Stimulated activated CD8-positive, alpha-beta memory T cell treated with anti-CD3 and anti-CD28 coated beads, Interleukin-4, amount 100 ng/mL, for 1 hour (primary cell): ENCODE results near the gene ADAM12.
"Not testable (repeated sequence)": the region's sequence is repeated elsewhere in the genome, so short reads cannot be mapped to it uniquely, and the experiment has no call there.

Experiments used
- DNase-seq, 2 donors: peaks; one replicate each; pipeline ENCODE4 v3.0.0-alpha.2; 2020; ENCODE audit warnings: low read depth in 2 of 2, low spot score in 1 of 2

ADAM12 gene

DNA sequence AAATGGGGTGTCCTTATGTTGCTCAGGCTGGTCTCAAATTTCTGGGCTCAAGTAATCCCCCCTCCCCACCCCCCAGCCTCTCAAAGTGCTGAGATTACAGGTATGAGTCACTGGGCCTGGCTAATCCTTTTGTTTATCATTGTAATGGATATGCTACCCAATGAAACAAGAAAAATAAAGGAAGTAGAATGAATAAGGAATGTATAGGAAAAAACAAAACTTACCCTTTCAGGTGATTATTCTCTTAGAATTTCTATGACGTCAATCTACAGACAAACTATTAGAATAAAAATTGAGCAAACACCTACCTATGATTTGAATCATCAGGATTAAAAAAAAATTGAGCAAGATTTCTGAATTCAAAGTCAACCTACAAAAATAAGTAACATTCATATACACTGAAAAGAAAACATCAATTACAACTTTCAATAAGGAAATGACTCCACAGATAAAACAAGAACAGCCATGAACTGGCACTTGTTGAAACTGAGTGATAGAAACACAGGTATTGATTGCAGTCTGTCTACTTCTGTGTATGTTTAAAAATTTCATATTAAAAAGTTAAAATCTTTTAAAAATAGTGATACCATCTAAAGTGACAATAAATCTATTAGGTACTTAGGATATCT is 12.2 kb downstream of the ADAM12 start:
- DNase-seq = no peak

DNA sequence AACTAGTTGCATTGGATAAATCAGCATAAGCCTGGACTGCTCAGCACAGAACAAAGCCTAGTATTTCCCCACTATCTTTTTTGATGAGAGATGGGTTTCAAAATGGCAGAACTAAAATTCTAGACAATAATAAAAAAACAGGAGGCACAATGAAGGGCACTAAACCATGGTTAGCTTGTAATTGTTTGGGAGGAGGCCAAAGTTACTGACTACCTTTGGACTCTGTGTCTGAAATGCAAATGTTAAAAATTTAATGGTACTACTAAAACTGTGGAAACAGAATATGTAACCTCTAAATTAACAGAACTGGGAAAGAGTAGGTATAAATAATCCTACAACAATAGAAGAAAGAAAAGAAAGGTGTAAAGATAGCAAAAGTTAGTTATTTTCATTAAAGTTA is 13.0 kb downstream of the ADAM12 start:
- DNase-seq = no peak

DNA sequence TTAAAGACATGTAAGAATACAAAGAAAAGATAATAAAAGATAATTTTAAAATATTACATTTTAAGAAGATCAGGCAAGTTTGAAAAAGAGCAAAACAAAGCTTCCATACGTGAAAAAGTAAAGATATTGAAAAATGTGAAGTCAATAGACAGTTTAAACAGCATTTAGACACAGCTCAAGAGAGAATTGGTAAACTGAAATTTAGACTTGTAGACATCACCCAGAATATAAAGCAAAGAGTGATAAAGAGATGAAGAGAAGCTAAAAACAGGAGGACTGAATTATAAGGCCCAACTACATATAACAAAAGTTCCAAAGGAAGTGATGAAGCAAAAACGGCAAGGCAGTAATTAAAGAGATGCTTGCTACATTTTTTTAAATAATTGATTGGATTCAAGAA is 13.8 kb downstream of the ADAM12 start:
- DNase-seq = no peak

DNA sequence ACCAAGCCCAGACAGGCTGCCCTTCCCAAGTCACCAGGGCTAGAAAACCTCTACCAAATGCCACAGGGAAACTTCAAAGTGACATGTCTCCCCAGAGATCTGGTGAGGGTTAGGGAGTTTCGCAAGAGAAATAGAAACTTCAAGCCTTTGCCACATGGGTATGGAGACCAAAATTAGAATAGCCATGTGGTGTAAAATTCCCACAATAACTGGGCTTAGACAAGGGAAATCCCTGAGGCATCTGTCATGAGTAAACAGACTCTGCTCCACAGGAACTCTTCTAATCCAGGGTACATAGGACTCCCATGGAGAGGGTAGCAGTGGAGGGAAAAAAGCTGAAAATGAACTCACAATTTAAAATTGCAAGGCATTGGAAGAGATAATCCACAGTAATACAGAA is 14.3 kb downstream of the ADAM12 start:
- no peak for DNase-seq

DNA sequence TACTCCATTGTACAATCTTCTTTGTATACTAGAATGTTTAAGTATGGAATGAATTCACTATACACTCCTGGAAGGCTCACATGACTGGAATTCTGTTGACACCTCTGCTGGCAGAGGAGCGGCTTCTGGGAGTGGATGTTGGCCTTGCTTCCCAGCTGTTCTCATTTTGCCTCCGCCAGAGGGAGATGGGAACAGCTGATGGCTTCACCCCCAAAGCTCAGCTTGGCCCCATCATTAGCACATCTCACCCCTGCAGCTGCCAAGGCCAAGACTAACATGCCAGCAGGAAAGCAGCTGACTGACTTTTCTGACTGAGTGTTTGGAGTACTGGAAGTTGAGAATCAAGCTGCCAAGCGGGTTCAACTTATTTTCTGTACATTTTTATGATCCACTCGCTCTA is 15.1 kb downstream of the ADAM12 start:
- DNase-seq = no peak

DNA sequence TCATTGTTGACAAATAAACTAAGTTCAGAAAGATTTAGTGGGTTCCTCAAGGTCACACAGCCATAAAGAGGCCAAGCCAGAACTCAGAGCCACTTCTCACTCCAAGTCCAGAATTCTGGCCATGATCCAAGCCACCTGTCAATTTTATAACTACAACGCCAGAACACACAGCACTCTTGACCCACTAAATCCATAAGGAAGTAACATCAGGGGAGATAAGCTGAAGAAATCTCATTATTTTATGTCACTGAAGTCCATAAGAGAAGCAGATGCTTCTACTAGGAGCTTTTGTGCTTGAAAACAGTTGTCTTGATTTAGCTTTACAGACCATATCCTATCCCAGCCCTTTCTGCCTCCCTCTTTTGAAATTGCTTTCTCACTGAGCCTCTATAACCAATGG is 15.9 kb downstream of the ADAM12 start:
- DNase-seq = no peak

DNA sequence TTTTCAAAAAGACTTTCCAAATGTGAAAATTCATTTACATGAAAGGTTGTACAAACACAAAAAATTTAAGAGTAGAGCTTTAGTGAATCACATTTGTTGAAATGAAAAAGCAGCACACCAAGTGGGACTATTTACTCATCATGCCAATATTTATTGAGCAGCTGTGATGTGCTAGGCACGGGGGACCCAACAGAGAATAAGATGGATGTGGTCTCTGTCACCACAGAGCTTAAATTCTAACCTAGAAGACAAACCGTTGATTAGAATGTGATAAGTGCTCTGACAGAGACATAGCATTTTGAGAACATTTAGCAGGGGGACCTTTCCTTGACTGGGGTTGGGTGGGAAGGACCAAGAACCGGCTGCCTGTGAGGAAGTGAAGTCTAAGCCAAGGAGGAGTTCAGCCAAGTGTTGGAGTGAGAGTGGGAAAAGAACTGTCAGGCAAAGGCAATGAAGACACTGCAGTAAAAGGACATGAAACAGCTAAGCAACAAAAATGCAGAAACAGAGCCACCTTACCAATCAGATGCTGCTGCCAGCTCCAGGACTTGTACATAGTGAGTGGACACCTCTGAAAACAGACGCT is 19.1 kb downstream of the ADAM12 start:
- DNase-seq = no peak

DNA sequence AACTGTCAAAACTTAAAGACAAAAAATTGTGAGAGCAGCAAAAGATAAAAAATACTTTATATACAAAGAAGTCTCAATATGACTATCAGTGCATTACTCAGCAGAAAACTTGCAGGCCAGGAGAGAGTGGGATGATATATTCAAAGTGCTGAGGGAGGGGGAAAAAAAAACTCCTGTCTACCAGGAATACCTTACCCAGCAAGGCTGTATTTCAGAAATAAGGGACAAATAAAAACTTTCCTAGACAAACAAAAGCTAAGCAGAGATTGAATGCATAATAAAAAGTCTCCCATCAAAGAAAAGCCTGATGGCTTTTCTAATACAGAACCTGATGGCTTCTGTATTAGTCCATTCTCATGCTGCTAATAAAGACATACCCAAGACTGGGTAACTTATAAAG is 31.1 kb downstream of the ADAM12 start:
- no peak for DNase-seq

DNA sequence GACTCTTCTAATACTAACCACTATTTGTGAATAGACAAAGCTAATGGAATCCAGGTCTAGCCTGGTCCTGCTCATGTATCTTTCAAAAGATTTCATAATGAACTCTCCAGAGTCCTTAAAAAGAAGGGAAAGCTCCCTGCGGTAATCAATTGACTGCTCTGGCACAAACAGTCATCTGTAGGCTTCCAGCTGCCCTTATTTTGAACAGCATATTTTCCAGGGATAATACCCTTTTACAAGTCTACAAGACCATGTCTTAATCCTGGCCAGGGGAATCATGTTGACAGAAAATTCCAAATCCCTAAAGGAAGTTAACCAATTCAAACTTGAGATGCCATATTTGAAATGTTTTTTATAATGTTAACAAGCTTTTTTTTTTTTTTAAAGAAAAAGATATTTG is 34.6 kb downstream of the ADAM12 start:
- DNase-seq = no peak

DNA sequence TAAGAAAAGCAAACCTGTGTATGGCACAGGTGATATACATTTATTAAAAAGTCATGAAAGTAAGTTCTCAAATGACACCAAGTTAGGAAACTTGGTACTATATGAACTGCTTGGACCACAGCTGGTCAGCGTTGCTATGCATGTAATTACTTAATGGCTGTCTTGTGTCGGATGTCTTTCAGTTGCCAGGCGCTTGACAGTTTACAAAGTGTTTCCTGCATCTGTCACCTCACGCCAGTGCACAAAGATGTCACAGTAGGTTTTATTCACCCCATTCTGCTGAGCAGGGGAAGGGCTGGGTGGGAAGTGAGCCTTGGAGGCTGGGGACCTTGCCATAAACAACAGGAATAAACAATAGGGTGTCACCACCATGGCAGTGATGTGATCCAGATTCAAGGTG is 35.8 kb downstream of the ADAM12 start:
- no peak for DNase-seq

DNA sequence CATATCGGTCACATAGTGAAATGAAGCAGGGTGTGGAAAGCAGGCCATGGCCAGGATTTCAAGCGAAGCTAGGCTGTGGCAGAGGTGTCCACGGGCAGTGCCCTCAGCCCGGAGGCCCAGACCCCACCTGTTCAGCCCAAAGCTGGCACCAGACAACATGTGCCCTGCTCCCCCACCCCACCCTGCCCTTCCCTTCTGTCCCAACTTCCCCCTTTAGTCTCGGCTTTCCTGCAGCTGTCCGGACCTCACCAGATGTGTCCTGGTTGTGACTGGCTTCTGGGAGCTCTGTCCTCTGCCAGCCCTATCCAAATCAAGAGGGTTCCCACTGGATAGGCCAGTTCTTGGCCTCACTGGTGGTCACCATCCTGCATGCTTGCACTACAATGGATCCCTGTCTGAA is 37.3 kb downstream of the ADAM12 start:
- DNase-seq = no peak

DNA sequence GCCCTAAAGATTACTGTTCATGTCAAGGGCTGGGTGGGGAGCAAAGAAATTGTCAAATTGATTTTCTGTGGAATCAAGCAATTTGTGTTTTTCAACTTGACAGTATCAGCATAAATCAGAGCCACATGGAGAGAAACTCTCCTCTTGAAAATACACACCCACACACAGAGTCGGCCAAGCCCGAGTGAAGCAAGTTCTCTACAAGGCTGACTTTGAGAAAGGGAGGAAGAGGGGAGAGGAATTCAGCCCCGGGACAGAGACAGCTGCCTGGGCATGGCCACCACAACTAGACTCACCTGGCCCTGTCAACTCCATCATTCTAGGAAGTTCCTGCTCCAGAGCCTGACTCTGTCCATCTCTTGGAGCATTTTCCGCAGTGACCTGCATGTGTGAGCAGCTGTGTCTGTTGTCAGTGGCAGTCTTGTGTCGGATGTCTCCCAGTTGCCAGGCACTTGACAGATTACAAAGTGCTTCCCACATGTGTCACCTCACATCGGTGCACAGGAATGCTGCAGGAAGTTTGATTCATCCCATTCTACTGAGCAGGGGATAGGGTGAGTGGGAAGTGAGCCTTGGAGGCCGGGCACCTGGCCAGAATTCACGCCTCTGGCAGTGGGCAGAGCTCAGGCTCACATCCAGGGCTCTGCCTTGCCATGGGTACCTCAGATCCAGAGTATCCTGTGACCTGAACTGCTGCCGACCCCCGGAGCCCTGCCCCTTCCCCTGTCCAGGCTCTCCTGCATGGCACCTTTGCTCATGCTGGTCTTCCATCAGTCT is 37.9 kb downstream of the ADAM12 start:
- no peak for DNase-seq

DNA sequence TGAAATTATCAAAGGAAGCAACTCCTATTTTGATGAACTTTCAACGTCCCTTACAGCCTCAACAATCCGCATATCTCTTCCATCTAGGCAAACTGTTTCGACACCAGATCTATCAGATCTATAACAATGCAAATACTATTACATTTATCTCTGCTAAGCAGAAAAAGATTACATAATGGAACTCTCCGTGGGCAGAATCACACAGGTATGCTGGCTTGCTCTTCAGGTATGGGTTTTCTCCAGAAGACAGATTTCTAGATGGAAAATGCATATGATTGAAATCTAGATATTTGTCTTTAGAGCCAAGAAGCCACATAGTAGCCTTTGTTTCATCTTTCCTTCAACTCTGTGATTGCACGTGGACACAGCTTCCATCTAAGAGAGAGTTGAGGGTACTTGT is 38.6 kb downstream of the ADAM12 start:
- no peak for DNase-seq

DNA sequence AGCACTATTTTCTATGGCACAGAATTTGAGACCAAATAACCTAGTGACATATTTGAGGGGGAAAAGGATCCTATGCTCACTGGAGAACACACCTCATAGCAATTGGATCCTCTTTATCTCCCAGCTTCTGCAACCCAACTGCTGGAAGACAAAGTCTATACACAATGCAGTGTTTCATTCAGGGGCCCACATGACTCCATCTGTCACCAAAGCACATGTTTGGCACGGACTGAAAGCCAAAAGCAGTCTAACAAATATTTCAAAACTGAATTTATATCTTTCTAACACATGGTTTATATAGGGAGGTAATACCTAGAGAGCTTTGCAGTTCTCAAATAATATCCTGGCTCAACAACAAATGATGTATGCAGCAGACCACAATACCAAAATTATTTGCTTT is 39.2 kb downstream of the ADAM12 start:
- no peak for DNase-seq

DNA sequence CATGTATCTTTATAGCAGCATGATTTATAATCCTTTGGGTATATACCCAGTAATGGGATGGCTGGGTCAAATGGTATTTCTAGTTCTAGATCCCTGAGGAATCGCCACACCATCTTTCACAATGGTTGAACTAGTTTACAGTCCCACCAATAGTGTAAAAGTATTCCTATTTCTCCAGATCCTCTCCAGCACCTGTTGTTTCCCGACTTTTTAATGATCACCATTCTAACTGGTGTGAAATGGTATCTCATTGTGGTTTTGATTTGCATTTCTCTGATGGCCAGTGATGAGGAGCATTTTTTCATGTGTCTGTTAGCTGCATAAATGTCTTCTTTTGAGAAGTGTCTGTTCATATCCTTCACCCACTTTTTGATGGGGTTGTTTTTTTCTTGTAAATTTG is 44.8 kb downstream of the ADAM12 start:
- not testable (repeated sequence) for DNase-seq

DNA sequence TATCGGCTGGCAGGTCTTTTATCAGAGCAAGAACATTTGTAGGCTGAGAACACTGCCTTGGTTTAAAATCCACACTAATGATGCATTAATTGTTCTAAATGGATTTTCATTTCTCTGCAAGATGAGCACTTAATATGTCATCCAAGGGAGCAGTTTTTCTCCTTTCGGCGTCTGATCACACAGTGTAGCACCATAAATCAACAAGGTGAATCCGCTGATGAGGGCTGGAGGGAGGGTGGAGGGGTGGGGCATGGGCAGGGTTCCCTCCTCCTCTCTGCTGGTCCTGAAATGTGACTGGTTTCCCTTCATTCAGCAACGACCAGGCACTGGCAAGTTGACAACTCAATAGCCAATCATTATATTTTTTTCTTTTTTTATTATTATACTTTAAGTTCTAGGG is 45.6 kb downstream of the ADAM12 start:
- no peak for DNase-seq

DNA sequence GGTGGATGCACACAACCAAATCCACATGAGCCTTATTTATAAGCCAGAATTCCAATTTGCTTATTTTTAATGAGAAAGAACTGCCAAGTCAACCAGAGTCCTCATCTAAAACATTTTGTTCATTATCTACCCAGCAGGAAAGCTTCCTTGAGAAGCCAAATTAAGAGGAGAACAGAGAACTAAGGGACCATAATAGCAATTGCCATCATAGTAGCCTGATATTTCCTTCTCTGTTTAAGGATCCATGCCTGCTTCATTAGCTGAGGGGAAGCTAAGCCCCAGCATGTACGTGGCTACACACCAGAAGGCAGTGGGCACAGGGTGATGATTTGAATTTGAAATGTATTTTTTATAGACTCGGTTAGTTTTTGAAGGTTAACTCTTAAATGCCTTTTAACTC is 46.8 kb downstream of the ADAM12 start:
- DNase-seq = no peak

DNA sequence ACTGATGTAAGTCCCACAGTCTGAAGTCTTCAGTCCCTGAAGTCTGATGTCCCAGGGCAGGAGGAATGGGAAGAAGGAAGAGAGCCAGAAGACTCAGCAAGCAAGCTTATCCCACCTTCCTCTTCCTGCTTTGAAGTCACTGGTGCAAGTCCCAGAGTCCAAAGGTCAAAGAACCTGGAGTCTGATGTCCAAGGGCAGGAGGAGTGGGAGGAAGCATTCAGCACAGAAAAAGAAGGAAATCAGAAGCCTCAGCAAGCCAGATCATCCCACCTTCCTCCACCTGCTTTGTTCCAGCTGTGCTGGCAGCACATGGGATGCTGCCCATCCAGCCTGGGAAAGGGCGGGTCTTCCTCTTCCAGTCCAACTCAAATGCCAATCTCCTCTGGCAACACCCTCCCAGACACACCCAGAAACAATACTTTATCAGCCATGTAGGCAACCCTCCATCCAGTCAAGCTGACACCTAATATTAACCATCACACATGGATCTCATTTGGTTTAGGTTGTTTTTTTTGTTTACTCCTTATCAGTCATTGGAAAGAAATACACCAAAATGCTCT is 50.9 kb downstream of the ADAM12 start:
- DNase-seq = no peak

DNA sequence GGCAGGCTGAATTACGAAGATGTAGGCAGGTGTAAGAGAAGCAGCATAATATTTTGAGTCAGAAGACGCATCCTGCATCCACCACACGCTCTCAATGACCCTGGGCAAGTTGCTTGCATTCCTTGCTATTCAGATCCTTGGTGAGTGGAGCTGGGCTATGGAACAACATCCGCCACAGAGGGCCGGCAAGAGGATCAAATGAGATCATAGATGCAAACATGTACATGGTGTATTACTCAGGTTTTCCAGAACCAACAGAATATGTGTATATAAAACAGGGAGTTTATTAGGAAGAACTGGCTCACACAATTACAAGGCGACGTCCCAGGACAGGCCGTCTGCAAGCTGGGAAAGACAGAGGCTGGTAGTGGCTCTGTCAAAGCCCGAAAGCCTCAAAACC is 51.5 kb downstream of the ADAM12 start:
- DNase-seq = no peak

DNA sequence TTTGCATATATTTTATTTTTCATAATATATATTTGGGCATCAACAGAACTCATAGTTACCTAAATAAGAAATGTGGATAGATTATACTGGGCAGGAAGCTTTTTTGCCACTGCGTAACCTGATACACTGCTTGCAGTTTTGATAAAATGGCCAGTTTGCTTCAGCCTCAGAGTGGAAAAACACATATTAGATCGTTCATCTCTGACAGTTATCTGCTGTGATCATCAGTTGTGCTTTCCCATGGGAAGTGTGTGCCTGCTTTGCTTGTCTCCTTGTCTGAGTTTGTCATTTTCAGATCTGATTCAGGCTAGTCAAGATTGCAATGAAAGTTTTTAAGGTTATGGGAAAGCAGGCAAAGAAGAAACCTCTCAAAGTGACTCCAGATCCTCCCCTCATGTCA is 54.0 kb downstream of the ADAM12 start:
- DNase-seq = no peak

DNA sequence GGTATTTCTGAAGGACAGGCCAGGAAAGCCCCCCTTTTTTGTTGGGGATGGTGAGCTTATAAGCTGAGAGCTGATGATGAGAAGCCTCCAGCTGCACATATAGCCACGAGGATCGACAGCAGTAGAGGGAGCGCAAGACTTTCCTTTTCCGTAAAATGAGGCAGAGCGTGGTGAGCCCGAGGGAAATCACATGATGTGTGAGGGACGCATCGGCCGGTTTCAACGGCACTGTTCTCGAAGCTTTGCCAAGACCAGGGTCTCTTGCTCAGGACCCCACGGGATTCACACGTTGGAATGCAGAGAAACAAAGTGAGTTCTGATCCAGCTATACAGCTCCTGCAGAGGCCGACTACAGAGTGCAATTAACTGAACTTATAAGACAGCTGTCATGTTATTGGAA is 55.7 kb downstream of the ADAM12 start:
- DNase-seq = no peak

DNA sequence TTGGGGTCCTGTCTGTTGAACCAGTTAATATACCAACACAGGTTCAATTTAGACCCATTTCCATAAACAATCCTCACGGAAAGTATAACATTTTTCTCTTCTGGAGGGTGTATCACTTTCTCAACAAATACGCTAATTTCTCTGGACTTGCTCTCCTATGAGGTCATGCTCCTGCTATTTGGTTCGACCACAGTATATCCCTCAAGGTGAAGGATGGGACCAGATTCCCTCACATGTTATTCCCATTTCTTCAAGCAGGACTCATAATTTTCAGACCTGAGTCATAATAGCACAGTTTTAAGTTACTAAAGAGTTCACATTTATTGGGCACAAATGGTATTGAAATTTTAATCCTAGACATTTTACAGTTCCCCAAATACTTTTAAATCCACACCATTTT is 57.2 kb downstream of the ADAM12 start:
- DNase-seq = no peak
